B cell (primary cell): ENCODE data around the gene PRELID1. TPM values are rescaled to one million over a fixed set of nuclear protein-coding genes. Genes with fewer than 3 reads are reported as not detected.
"Not testable (repeated sequence)": the region's sequence is repeated elsewhere in the genome, so short reads cannot be mapped to it uniquely, and the experiment has no call there.

Source experiments
- ATAC-seq: fragments of 200-7000 bp; cut with Tn5 transposase; one replicate; pipeline ENCODE4 v1.10.0; 2021; ENCODE audit warnings: low read depth, mild to moderate bottlenecking, moderate number of reproducible peaks, moderate library complexity
- CTCF ChIA-PET: fragments of 350-600 bp; sonication (Branson Sonifier 250); formaldehyde crosslinking; loops from one replicate; lab custom pipeline; 2021; ENCODE audit warnings: antibody characterized with exemption, inconsistent platforms; lab: Charles Lee
- POLR2A ChIA-PET: fragments of 350-600 bp; sonication (Branson Sonifier 250); formaldehyde crosslinking; loops from one replicate; lab custom pipeline; 2021; ENCODE audit warnings: antibody characterized with exemption; lab: Charles Lee
- DNase-seq: peaks from one replicate; pipeline ENCODE4 v3.0.0; 2013
- H2AFZ ChIP-seq: 2 replicates; pipeline ENCODE4 v1.6.1; 2012; ENCODE audit warnings: mild to moderate bottlenecking, low read depth, low read length; ENCODE audit not compliant: insufficient read depth, poor library complexity, severe bottlenecking
- H3K27ac ChIP-seq, 2 donors: 1 replicate in 1 of 2; 2 replicates in 1 of 2; pipeline ENCODE4 v1.5.1; 2012 to 2013; ENCODE audit warnings: low read length in 2 of 2, mild to moderate bottlenecking in 2 of 2, moderate library complexity in 1 of 2
- H3K27me3 ChIP-seq, 4 experiments: fragments of 200-600 bp in 1 of 4; sonication (generic) in 1 of 4; replicated peaks in 1 of 4; 1 replicate in 2 of 4; 2 replicates in 2 of 4; pipeline versions ENCODE4 v1.6.1 to v1.7.0; 2013 to 2016; ENCODE audit warnings: low read length in 3 of 4, mild to moderate bottlenecking in 2 of 4, mixed read lengths in 1 of 4, moderate library complexity in 1 of 4; ENCODE audit not compliant: insufficient read depth in 4 of 4, control insufficient read depth in 3 of 4; ENCODE audit errors: control extremely low read depth in 1 of 4
- H3K36me3 ChIP-seq, 2 experiments: replicated peaks in 1 of 2; 1 replicate in 1 of 2; 2 replicates in 1 of 2; pipeline versions ENCODE4 v1.6.1 to v1.7.1; 2013; ENCODE audit warnings: low read length in 1 of 2; ENCODE audit not compliant: insufficient read depth in 2 of 2, control insufficient read depth in 1 of 2; ENCODE audit errors: control extremely low read depth in 1 of 2, extremely low read depth in 1 of 2
- H3K4me1 ChIP-seq, 2 donors: fragments of 200-600 bp in 1 of 2; sonication (generic) in 1 of 2; 1 replicate in 1 of 2; 2 replicates in 1 of 2; pipeline versions ENCODE4 v1.5.1 to v1.6.1; 2013 to 2017; ENCODE audit warnings: low read length in 2 of 2; ENCODE audit not compliant: control insufficient read depth in 2 of 2, insufficient read depth in 2 of 2
- H3K4me2 ChIP-seq: replicated peaks from 2 replicates; pipeline ENCODE3; 2012; ENCODE audit warnings: mild to moderate bottlenecking, low read depth, low read length; ENCODE audit not compliant: poor library complexity, severe bottlenecking
- H3K4me3 ChIP-seq, 5 experiments: fragments of 200-600 bp in 1 of 5; sonication (generic) in 1 of 5; 1 replicate in 3 of 5; 2 replicates in 2 of 5; pipeline versions ENCODE4 v1.5.1 to v1.7.0; 2011 to 2016; ENCODE audit warnings: low read length in 4 of 5, mild to moderate bottlenecking in 4 of 5, low read depth in 2 of 5, control low read depth in 1 of 5, moderate library complexity in 1 of 5; ENCODE audit not compliant: insufficient read depth in 1 of 5; ENCODE audit errors: control extremely low read depth in 1 of 5, extremely low read depth in 1 of 5
- H3K79me2 ChIP-seq: fragments of 200-600 bp; sonication (generic); one replicate; pipeline ENCODE4 v1.6.0; 2016; ENCODE audit warnings: low read length; ENCODE audit not compliant: control insufficient read depth, insufficient read depth
- H3K9ac ChIP-seq: fragments of 200-600 bp; sonication (generic); 2 replicates; pipeline ENCODE4 v1.6.1; 2017; ENCODE audit warnings: mild to moderate bottlenecking, low read length, moderate library complexity
- H3K9me3 ChIP-seq, 3 donors: one replicate each; pipeline versions ENCODE4 v1.6.1 to v1.7.1; 2013; ENCODE audit warnings: low read length in 2 of 3; ENCODE audit not compliant: control insufficient read depth in 2 of 3, insufficient read depth in 1 of 3; ENCODE audit errors: control extremely low read depth in 1 of 3
- H4K20me1 ChIP-seq: 2 replicates; pipeline ENCODE4 v1.6.0; 2012; ENCODE audit warnings: mild to moderate bottlenecking, low read length; ENCODE audit not compliant: insufficient read depth, control insufficient read depth, poor library complexity, severe bottlenecking
- H3K27ac Mint-ChIP-seq: one replicate; pipeline ENCODE4 v1.8.0; 2021; ENCODE audit warnings: mixed read lengths
- H3K27me3 Mint-ChIP-seq: one replicate; pipeline ENCODE4 v1.8.0; 2021; ENCODE audit warnings: mixed read lengths
- H3K4me1 Mint-ChIP-seq: one replicate; pipeline ENCODE4 v1.8.0; 2021; ENCODE audit warnings: mixed read lengths
- H3K4me3 Mint-ChIP-seq: one replicate; pipeline ENCODE4 v1.8.0; 2021; ENCODE audit warnings: mixed read lengths
- H3K9me3 Mint-ChIP-seq: one replicate; pipeline ENCODE4 v1.8.0; 2022; ENCODE audit warnings: mixed read lengths; ENCODE audit not compliant: insufficient read depth
- EZH2 ChIP-seq: IDR thresholded peaks from 2 replicates; pipeline ENCODE4 v1.6.1; 2012; ENCODE audit warnings: borderline replicate concordance, low read depth, mild to moderate bottlenecking, moderate library complexity, low read length; ENCODE audit not compliant: insufficient read depth, poor library complexity, severe bottlenecking
- WGBS: methylation state at CpG from one replicate; pipeline ENCODE4 v1.1.5; 2013; ENCODE audit warnings: missing lambda C conversion rate; ENCODE audit not compliant: insufficient coverage; 5-methylcytosine and 5-hydroxymethylcytosine counted together
- intact Hi-C: fragments of 100-400 bp; cut with micrococcal nuclease; formaldehyde crosslinking; loops from one replicate; pipeline ENCODE4 v1.10.0; 2022
- polyA plus RNA-seq: library from polyadenylated mRNA; depleted of rRNA; stranded (reverse); fragments of >200 nt; gene quantifications from 2 replicates; pipeline ENCODE4 v1.2.3, GENCODE V29; 2012
- total RNA-seq, 2 donors: library from RNA; stranded (reverse); fragments of 120-200 nt in 1 of 2; gene quantifications; 1 replicate in 1 of 2; 2 replicates in 1 of 2; pipeline versions ENCODE4 v1.2.3 to v1.2.4, GENCODE V29; 2013 to 2022
- TF ChIP-seq, protein P1 (sequence below): fragments of 200-600 bp; IDR thresholded peaks from one replicate; pipeline ENCODE4 v1.8.0; 2022; ENCODE audit warnings: antibody characterized with exemption, mild to moderate bottlenecking

PRELID1 gene
- total and polyA plus RNA-seq, 2 donors (not counting 1 experiment from before 2014, with no cell fraction given) = 71.7 to 86.8 TPM

DNA sequence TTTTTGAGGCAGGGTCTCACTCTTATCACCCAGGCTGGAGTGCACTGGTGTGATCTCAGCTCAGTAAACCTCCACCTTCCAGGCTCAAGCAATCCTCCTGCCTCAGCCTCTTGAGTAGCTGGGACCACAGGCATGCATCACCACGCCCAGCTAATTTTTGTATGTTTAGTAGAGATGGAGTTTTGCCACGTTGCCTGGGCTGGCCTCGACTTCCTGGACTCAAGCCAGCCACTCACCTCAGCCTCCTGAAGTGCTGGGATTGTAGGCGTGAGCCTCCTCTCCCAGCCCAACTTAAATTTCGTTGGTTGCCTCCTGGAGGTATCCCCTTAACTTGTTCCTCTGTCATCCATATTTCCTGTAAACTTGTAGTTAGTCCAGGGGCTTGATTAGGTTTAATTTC lies 47.3 kb upstream of the PRELID1 start:
- H3K9ac ChIP-seq = no peak overlapping the region
- CTCF ChIA-PET = interaction anchor here (1.0 to 4.6 kb wide), 2 partner anchors 143 to 596 kb away, joined by 3 to 21 read pairs; no protein-coding TSS in a partner anchor
- no peak for TF ChIP-seq EZH2
- TF ChIP-seq, protein P1, sequence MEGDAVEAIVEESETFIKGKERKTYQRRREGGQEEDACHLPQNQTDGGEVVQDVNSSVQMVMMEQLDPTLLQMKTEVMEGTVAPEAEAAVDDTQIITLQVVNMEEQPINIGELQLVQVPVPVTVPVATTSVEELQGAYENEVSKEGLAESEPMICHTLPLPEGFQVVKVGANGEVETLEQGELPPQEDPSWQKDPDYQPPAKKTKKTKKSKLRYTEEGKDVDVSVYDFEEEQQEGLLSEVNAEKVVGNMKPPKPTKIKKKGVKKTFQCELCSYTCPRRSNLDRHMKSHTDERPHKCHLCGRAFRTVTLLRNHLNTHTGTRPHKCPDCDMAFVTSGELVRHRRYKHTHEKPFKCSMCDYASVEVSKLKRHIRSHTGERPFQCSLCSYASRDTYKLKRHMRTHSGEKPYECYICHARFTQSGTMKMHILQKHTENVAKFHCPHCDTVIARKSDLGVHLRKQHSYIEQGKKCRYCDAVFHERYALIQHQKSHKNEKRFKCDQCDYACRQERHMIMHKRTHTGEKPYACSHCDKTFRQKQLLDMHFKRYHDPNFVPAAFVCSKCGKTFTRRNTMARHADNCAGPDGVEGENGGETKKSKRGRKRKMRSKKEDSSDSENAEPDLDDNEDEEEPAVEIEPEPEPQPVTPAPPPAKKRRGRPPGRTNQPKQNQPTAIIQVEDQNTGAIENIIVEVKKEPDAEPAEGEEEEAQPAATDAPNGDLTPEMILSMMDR = no peak
- POLR2A ChIA-PET = no interaction called here
- no peak overlapping the region for H2AFZ ChIP-seq
- H3K9me3 ChIP-seq = no peaks in the 10 kb centered on the region
- no peaks in the 10 kb centered on the region for H3K4me1 ChIP-seq
- no peak overlapping the region for H3K4me3 ChIP-seq
- intact Hi-C loops = no loop called here
- no CpG with 5 or more reads among the region's 5 CpGs for WGBS
- no peaks in the 10 kb centered on the region for H3K27me3 ChIP-seq
- H3K4me2 ChIP-seq = no peak overlapping the region
- H4K20me1 ChIP-seq = peaks cover 8% of the 10 kb centered on the region
- H3K79me2 ChIP-seq = peaks cover 3% of the 10 kb centered on the region
- H3K4me3 Mint-ChIP-seq = no peak overlapping the region
- no peak for ATAC-seq
- H3K4me1 Mint-ChIP-seq = no peaks in the 10 kb centered on the region
- no peak overlapping the region for H3K27ac Mint-ChIP-seq
- peaks cover 25 to 82% of the 10 kb centered on the region in 2 experiments for H3K36me3 ChIP-seq
- DNase-seq = no peak
- H3K27ac ChIP-seq = no peak overlapping the region
- no peaks in the 10 kb centered on the region for H3K9me3 Mint-ChIP-seq
- no peaks in the 10 kb centered on the region for H3K27me3 Mint-ChIP-seq

DNA sequence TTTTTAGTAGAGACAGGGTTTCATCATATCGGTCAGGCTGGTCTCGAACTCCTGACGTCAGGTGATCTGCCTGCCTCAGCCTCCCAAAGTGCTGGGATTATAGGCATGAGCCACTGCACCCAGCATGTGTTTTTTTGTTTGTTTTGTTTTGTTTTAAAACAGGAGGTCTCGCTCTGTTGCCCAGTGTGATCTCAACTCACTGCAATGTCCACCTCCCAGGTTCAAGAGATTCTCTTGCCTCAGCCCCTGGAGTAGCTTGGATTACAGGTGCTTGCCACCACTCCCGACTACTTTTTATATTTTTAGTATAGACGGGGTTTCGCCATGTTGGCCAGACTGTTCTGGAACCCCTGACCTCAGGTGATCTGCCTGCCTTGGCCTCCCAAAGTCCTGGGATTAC lies 44.9 kb upstream of the PRELID1 start:
- H3K4me2 ChIP-seq, H3K27ac Mint-ChIP-seq, DNase-seq, H3K4me1 Mint-ChIP-seq, H3K4me1 ChIP-seq, H3K9ac ChIP-seq, H4K20me1 ChIP-seq, ATAC-seq, H3K27me3 ChIP-seq, intact Hi-C loops, H3K9me3 Mint-ChIP-seq, H3K4me3 ChIP-seq, CTCF ChIA-PET, H3K79me2 ChIP-seq, H3K27ac ChIP-seq, H3K4me3 Mint-ChIP-seq, H3K9me3 ChIP-seq, POLR2A ChIA-PET, H3K27me3 Mint-ChIP-seq, H2AFZ ChIP-seq: not testable (repeated sequence)
- 100% methylated on average over 1 of the region's 7 CpGs for WGBS
- peaks cover 25 to 81% of the 10 kb centered on the region in 2 experiments for H3K36me3 ChIP-seq
